ENCODE results near the gene KLF7. TPM values are rescaled to one million over a fixed set of nuclear protein-coding genes. Genes with fewer than 3 reads are reported as not detected.

Gene KLF7
- total and polyA plus RNA-seq, 2 donors (not counting 3 experiments of a cell fraction or from before 2014, with no cell fraction given): 32.8 to 42.9 TPM

DNA sequence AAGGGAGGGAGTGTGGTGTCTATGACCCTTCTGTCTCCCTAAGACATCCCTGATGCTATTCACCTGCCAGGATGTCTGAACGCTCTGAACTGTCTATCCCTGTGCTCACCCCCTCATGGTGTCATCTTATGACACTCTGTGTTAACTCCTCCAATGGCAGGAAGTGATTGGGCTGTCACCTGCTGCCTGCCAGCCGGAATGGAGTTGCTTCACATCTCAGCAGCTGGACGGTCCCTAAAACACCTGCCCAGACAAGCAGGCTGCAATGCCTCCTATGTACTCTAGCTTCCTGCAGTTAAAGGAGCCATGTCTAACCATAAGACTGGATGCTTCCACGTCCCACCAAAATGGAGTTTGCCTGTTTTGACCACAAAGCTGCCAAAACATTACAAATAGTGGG lies 126.5 kb downstream of the KLF7 start:
- no peak overlapping the region for H2AFZ ChIP-seq (ENCODE audit: low read depth, low read length)
- BruUV-seq (replicated peaks): no TSS peak
- no peaks in the 10 kb centered on the region for H3K79me2 ChIP-seq (ENCODE audit: control insufficient read depth, insufficient read depth, low read length)
- H3K4me3 ChIP-seq (replicated peaks in 1 of 3; ENCODE audit: insufficient read depth in 1 of 3, low read depth in 1 of 3, low read length in 3 of 3): no peak overlapping the region
- no peaks in the 10 kb centered on the region for H3K36me3 ChIP-seq (ENCODE audit: control insufficient read depth in 2 of 2, extremely low read depth in 1 of 2, insufficient read depth in 2 of 2, low read length in 2 of 2)
- FAIRE-seq: no peak
- no peaks in the 10 kb centered on the region for H3K9me1 ChIP-seq (replicated peaks; ENCODE audit: control insufficient read depth, extremely low read depth, insufficient read depth, low read length)
- intact Hi-C loops (cut with micrococcal nuclease): loop anchor here (5.0 kb wide), 1 partner anchor 957 kb away; no protein-coding TSS in a partner anchor
- H3K9me3 ChIP-seq (replicated peaks; ENCODE audit: control insufficient read depth, insufficient read depth, low read length): no peaks in the 10 kb centered on the region
- TF ChIP-seq POLR2AphosphoS5 (IDR thresholded peaks at IDR 0.05; ENCODE audit: insufficient read depth, low read depth, low read length) (no peak), FOS (IDR thresholded peaks at IDR 0.05; ENCODE audit: borderline replicate concordance, insufficient read depth, low read length) (no peak), POLR2A (IDR thresholded peaks at IDR 0.05; ENCODE audit: low read depth, low read length) (no peak), MYC (IDR thresholded peaks at IDR 0.05; ENCODE audit: low read depth, low read length) (no peak), GATA2 (IDR thresholded peaks at IDR 0.05; ENCODE audit: insufficient read depth, insufficient read length, low read depth, low read length) (no peak)
- TF ChIP-seq, protein P1, sequence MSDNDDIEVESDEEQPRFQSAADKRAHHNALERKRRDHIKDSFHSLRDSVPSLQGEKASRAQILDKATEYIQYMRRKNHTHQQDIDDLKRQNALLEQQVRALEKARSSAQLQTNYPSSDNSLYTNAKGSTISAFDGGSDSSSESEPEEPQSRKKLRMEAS (IDR thresholded peaks at IDR 0.05; ENCODE audit: insufficient read depth, insufficient read length): no peak
- TF ChIP-seq, protein P2, sequence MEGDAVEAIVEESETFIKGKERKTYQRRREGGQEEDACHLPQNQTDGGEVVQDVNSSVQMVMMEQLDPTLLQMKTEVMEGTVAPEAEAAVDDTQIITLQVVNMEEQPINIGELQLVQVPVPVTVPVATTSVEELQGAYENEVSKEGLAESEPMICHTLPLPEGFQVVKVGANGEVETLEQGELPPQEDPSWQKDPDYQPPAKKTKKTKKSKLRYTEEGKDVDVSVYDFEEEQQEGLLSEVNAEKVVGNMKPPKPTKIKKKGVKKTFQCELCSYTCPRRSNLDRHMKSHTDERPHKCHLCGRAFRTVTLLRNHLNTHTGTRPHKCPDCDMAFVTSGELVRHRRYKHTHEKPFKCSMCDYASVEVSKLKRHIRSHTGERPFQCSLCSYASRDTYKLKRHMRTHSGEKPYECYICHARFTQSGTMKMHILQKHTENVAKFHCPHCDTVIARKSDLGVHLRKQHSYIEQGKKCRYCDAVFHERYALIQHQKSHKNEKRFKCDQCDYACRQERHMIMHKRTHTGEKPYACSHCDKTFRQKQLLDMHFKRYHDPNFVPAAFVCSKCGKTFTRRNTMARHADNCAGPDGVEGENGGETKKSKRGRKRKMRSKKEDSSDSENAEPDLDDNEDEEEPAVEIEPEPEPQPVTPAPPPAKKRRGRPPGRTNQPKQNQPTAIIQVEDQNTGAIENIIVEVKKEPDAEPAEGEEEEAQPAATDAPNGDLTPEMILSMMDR (IDR thresholded peaks at IDR 0.05; ENCODE audit: extremely low read depth in 1 of 2, insufficient read depth in 1 of 2, low read depth in 1 of 2, low read length in 2 of 2): no peak
- H3K4me1 ChIP-seq (ENCODE audit: control insufficient read depth, extremely low read depth, insufficient read depth, low read length): peaks cover 9% of the 10 kb centered on the region
- DNase-seq (ENCODE audit: low read depth, low spot score): no peak
- no peaks in the 10 kb centered on the region for H4K20me1 ChIP-seq (replicated peaks; ENCODE audit: control insufficient read depth, extremely low read depth, insufficient read depth, low read length)
- no peaks in the 10 kb centered on the region for H3K27me3 ChIP-seq (ENCODE audit: control insufficient read depth in 2 of 2, insufficient read depth in 2 of 2, low read length in 2 of 2)
- ChIA-PET POLR2A (no interaction called here), CTCF (no interaction called here)
- H3K9ac ChIP-seq (replicated peaks; ENCODE audit: extremely low read depth, insufficient read depth, low read length): no peak overlapping the region
- no peak overlapping the region for H3K4me2 ChIP-seq (ENCODE audit: insufficient read depth, low read length)
- no peak overlapping the region for H3K27ac ChIP-seq (ENCODE audit: insufficient read depth, low read depth, low read length)
- dilution Hi-C loops (cut with MboI; ENCODE audit: extremely low pct_ligation_motif_present, low sequenced_read_pairs): no loop called here
